MM.1S (cell line): Measurements from ENCODE around the gene APBB2.

ENCODE experiments used
- EZH2phosphoT487 ChIP-seq: fragments of 300-600 bp; sonication (generic); IDR thresholded peaks from 2 replicates; pipeline ENCODE4 v1.6.1; 2018; ENCODE audit warnings: antibody characterized with exemption, low read length
- TF ChIP-seq, protein P1 (sequence below): fragments of 300-600 bp; sonication (generic); IDR thresholded peaks from 2 replicates; pipeline ENCODE4 v1.5.1; 2016; ENCODE audit warnings: antibody characterized with exemption, low read length, mixed read lengths

DNA sequence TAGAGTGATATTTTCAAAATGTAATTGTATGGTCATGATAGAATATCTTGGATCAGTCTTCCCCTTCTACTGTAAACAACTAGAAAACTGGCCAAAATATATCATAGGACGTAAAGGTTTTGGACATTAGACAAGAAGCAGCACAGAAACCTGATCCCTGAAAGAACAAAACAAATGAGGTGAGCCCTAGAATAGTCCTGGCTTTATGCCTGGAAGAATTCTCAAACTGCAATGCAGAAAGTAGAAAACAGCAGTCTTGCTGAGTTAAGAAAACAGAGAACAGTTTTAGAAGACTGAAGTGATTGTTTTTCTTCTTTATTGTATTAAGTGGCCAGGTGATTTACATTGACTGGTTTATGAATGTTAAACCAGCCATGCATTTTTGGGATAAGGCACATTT lies 445.1 kb downstream of the APBB2 start:
- TF ChIP-seq, protein P1, sequence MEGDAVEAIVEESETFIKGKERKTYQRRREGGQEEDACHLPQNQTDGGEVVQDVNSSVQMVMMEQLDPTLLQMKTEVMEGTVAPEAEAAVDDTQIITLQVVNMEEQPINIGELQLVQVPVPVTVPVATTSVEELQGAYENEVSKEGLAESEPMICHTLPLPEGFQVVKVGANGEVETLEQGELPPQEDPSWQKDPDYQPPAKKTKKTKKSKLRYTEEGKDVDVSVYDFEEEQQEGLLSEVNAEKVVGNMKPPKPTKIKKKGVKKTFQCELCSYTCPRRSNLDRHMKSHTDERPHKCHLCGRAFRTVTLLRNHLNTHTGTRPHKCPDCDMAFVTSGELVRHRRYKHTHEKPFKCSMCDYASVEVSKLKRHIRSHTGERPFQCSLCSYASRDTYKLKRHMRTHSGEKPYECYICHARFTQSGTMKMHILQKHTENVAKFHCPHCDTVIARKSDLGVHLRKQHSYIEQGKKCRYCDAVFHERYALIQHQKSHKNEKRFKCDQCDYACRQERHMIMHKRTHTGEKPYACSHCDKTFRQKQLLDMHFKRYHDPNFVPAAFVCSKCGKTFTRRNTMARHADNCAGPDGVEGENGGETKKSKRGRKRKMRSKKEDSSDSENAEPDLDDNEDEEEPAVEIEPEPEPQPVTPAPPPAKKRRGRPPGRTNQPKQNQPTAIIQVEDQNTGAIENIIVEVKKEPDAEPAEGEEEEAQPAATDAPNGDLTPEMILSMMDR = no peak
- TF ChIP-seq EZH2phosphoT487 = no peak
